GM19193 (cell line): Measurements from ENCODE around the gene MAPK8IP3.

Experiments used
- POLR2A ChIP-seq: IDR thresholded peaks from 4 replicates; pipeline ENCODE4 v1.6.1; 2011; ENCODE audit not compliant: insufficient read depth, insufficient read length; ENCODE audit errors: extremely low read depth

Gene MAPK8IP3

DNA sequence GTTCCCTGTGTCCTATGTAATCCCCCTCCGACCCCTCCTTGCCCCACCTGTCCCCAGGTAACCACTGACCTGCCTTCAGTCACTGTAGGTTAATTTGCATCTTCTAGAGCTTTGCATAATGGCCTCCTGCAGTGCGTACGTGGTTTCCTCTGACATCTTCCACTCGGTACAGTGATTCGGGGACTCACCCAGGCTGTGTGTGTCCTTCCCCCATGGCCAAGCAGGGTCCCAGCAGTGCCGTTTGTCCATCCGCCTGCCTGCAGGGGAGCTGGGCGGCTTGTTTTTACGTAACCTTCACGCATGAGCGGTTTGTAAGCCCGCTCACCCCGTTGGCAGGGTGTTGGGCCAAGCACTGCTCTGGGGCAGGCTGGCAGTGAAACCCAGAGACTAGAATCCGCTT lies 7.9 kb downstream of the MAPK8IP3 start:
- peak; percentile 62 for TF ChIP-seq POLR2A

DNA sequence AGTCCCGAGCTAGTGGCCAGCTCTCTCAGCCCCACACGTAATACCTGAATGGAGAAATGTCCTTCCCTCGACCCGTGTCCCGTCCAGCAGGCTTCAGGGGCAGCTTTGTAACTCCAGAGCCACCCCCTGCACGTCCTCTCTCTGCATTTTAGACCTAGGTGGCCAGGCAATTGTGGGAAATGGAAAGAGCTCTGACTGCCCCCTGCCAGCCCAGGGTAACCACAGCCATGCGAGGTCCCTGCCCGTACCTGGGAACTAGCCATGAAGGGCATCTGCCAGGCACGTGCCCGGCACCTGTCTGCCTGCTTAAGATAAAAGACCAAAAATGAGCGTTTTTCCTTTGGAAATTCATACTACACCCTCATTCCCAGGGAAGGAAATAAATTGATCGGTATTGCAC lies 9.2 kb downstream of the MAPK8IP3 start:
- no peak for TF ChIP-seq POLR2A

DNA sequence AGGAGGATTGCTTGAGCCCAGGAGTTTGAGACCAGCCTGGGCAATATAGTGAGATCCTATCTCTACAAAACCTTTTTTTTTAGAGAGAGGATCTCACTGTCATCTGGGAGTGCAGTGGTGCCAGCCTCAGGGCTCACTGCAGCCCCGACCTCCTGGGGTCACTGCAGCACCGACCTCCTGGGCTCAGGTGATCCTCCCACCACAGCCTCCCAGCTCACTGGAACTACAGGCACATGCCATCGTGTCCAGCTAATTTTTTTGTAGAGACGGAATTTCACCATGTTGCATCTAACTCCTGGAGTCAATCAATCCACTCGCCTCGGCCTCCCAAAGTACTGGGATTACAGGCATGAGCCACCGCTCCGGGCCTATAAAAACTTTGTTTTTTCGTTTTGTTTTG lies 15.4 kb downstream of the MAPK8IP3 start:
- TF ChIP-seq POLR2A: no peak

DNA sequence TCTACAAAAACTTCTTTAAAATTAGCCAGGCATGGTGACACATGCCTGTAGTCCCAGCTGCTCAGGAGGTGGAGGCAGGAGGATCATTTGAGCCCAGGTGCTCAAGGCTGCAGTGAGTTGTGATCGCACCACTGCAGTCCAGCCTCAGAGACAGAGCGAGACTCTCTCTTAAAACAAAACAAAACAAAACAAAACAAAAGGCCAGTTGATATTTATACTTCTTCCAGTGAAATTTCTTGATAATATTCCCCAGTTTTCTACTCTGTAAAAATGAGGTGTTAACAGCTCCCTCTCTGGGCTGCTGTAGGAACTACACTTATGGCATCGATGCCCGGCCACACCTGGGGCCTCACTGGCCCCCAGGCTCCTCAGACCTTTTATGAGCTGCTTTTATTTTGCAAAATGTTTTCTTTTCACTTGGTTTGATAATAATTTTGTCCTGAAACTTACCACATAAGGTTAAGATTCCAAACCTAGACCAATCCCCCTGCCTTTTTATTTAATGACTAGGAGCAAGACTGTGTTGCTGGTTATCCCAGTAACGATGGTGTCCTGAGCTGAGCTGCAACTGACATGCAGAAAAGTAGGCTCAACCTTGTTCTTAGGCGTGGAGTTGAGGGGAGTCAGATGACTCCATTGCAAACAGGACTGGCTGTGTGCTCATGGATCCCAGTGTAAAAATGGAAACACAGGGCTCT lies 17.6 kb downstream of the MAPK8IP3 start:
- no peak for TF ChIP-seq POLR2A

DNA sequence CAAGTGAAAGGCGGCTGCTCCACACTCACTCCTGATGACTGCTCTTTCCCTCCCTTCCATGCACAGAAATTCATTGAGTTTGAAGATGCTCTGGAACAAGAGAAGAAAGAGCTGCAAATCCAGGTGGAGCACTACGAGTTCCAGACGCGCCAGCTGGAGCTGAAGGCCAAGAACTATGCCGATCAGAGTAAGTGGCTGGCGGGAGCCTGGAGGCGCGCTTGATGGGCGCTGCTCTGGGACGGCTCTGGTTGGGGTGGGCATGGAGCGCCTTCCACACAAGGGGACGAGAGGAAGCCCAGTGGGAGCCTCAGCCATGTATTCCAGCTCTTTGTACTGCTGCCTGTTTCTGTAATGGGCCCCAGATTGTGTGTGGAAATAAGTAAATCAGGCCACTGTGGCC lies 18.5 kb downstream of the MAPK8IP3 start:
- no peak for TF ChIP-seq POLR2A

DNA sequence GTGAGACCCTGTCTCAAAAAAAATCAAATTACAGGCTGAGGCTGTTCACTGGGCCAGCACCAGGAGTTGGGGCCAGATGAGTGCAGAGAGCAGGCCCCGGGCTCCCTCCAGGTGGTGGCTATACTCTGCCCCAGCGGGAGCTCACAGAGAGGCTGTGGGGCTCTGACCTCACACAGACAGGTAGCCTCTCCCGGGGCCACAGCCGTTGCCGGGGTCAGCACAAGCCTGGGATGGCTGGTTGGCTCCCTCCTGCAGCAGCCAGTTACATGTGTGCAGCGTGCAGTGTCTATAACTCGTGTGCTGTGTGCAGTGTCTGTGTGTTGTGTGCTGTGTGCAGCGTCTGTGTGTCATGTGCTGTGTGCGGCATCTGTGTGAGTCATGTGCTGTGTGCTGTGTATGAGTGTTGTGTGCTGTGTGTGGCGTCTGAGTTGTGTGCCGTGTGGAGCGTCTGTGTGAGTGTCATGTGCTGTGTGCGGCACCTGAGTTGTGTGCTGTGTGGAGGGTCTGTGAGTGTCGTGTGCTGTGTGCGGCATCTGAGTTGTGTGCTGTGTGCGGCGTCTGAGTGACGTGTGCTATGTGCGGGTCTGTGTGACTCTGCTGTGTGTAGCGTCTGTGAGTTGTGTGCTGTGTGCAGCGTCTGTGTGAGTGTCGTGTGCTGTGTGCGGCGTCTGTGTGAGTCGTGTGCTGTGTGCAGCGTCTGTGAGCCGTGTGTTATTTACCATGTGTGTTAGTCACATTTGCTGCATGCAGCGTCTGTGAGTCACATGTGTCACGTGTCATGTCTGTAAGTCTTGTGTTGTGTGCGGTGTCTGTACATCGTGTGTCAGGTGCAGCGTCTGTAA lies 20.9 kb downstream of the MAPK8IP3 start:
- TF ChIP-seq POLR2A: no peak

DNA sequence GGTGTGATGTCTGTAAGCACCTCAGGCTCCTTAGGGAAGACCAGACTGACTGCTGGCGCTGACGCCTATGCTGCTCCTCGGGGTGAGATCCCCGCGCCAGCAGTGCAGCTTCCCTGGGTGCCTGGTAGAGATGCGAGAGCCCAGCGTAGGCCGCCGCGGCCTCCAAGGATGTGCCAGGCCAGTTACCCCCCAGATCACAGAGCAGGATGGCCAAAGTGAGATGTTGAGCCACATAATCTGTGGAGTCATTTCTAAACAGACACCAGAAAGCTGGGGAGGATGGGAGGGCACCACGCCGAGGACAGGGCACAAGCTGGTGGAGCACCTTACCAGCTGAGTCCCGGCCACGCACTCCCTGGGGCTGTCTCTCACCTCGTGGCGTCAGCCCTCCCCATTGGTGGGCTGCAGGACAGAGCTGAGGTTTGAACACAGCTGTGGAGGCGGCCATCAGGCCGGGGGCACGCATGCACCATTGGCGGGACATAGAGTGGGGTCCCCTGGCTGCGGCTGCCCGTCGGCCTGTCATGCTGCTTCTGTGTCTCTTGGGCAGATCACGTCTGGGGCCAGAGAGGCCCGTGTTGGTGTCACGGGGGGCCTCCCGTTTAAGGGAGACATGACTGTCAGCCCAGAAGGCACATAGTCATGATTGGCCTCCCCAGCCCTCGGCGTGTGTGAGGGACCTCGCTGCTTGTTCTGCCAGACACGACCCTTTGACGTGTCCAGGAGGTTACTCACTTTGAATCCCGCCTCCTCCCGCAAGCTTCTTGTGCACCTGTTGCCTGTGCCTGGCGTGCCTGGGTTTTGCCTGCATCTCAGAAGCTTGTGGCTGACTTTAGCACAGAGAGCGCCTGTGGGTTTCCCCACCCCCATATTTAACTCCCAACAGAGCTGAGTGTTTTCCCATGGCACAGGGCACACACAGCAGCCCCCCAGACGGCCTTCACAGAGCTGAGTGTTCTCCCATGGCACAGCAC lies 21.9 kb downstream of the MAPK8IP3 start:
- TF ChIP-seq POLR2A: no peak

DNA sequence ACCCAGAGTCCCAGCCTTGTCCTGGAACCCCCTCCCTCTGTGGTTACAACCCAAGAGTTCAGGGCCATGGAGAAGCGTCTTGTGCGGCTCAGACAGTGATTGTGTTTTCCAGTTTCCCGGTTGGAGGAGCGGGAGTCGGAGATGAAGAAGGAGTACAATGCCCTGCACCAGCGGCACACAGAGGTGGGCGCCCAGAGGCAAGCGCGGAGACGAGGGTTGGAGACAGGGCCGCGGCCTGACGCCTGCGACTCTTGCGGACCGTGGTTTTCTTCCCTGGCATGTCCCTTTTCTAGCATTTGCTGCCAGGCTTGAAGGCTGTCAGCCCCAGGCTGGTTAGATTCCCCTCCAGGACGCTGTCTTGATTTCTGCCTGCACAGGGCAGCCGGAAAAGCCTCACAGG lies 23.0 kb downstream of the MAPK8IP3 start:
- TF ChIP-seq POLR2A: no peak

DNA sequence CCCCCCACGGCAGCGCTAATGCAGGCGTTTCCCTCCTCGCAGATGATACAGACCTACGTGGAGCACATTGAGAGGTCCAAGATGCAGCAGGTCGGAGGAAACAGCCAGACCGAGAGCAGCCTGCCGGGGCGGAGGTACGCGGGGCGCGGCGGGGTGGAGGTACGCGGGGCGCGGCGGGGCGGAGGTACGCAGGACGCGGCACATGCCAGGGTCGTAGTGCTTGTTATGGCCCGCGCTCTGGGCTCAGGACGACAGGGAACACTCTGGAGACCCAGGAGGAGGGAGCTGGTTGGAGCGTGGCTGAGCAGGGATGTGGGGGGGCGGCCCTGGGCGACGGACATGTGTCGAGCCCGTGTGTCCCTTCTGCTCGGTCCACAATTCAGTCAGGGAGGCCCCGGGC lies 23.4 kb downstream of the MAPK8IP3 start:
- TF ChIP-seq POLR2A: no peak

DNA sequence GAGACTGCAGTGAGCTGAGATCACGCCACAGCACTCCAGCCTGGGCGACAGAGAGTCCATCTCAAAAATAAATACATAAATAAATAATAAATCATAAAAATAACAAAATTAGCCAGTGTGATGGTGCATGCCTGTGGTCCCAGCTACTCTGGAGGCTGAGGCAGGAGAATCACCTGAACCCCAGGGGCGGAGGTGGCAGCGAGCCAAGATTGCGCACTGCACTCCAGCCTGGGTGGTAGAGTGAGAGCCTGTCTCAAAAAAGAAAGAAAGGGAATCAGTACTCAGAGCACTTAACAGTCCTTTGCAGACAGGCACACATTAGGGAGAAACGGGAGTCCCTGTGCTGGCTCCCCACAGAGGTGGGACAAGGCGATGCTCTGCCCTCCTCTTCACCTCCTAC lies 25.1 kb downstream of the MAPK8IP3 start:
- TF ChIP-seq POLR2A: no peak

DNA sequence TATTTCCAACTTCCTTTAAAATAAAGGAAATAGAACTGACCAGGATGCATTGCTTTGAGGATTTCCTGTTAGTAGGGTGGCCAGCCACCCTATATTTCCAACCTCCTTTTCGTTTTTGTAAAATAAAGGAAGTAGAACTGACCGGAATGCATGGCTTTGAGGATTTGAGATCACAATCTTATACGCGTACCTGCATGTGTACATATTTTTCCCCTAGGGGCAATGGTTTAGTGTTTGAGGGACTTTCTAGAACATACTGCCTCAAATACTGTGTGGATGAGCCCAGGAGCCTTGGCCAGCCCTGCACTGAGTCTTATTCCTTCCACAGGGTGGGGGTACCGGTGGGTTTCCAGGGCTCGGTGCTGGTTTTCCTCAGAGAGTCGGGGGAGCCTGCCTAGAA lies 25.6 kb downstream of the MAPK8IP3 start:
- TF ChIP-seq POLR2A: no peak

DNA sequence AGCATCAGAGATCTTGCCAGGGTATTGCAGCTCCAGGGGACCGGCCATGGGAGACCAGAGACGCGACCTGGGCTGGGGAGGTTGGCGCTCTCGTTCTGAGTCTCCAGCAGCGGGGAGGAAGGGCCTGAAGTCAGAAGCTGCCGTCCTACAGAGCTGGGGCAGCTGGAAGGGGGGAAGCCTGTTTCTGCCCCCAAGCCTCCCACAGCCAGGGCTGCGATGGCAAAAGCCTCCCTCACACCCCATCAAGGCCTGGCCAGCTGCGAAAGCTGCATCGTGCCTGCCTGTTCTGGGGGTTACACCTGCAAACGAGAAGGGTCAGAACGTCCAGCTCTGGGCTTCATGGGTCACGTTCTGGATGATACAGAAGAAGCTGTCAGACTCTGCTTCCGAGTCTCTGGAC lies 26.1 kb downstream of the MAPK8IP3 start:
- TF ChIP-seq POLR2A: no peak

DNA sequence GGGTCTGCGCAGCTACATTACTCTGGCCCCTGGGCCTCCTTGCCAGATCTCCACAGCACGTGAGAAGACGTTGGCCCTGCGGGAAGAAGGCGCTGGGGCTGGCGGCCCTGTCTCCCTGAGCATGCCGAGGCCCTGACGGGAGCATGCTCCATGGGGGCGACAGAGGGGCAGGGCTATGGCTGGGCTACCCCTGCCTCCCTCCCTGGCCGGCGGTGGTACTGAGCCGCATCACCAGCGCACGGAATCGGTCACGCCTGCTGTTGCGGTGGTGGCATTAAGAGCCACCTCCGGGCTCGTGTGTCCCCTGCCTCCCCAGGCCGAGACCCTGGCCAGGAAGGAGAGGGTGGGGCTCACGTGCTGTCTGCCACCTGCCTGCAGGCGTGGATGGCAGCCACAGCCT lies 28.1 kb downstream of the MAPK8IP3 start:
- no peak for TF ChIP-seq POLR2A

DNA sequence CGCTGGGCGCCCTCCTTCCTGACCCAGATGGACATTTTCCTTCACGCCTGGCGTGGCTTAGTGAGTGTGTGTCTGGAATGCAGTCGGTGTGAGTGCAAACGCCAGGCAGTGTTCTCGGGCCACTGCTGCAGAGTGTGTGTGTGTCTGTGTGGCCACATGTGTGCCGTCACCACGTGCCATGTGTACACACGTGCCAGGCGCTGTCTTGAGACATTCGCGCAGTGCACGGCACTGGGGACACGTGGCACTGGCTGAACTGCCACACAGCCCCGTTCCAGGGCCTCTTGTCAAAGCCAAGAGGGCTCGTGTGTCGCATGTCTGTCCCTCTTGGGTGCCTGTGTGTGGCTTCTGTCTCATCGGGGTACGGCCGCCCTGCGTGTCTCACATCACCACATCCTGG lies 28.8 kb downstream of the MAPK8IP3 start:
- no peak for TF ChIP-seq POLR2A

DNA sequence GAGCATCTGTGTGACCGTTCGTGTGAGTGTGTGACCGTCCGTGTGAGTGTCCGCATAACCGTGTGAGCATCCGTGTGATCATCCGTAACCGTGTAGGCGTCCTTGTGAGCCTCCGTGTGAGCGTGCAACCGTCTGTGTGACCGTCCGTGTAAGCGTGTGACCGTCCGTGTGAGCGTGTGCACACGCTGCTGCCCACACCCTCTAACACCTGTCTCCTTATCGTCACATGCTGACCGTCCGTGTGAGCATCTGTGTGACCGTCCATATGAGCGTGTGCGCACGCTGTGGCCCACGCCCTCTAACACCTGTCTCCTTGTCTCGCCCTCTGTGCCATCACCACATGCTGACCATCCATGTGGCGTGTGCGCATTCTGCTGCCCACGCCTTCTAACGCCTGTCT lies 34.2 kb downstream of the MAPK8IP3 start:
- no peak for TF ChIP-seq POLR2A

DNA sequence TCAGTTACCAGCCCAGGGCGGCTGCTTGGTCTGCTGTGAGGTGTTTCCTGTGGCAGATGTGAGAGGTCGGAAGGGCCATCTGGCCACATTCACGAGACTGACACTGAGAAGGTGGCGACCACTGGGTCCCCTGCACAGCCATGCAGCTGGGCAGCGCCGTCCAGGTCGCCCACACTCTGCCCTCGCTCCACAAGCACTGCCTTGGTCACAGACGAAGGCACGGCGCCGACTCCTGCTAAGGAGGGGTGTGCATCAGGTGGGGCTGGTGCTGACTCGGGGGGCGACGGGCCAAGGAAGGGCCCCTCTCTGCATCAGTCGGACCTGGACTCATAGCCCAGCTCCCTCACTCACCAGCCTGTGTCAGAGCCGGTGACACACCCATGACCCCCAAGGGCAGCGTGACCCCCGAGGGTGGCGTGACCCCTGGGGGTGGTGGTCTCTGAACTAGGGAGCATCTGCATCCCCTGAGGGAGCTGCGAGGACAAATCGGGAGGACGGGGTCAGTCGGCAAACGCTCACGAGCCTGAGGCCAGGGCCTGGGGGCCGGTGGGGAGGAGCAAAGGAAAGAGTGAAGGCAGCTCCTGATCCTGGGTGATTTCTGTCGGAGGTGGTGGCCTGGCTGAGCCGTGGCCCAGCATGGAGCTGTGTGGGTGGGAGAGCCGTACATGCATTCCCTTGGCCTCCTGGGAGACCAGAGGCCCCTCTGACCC lies 34.9 kb downstream of the MAPK8IP3 start:
- no peak for TF ChIP-seq POLR2A
